ENCODE results near the gene KIF16B.

KIF16B gene

GRCh38 chr20:16424780-16425179, 148.5 kb downstream of the KIF16B start:
- DNase-seq: no peak

GRCh38 chr20:16423311-16424212, 149.7 kb downstream of the KIF16B start:
- no peak for DNase-seq

GRCh38 chr20:16419138-16419715, 154.0 kb downstream of the KIF16B start:
- DNase-seq: no peak

GRCh38 chr20:16418616-16419015, 154.6 kb downstream of the KIF16B start:
- DNase-seq: no peak

GRCh38 chr20:16417001-16417400, 156.2 kb downstream of the KIF16B start:
- DNase-seq: no peak

- no peak for DNase-seq
Measured at GRCh38 chr20:16415071-16416053, 157.9 kb downstream of the KIF16B start.

GRCh38 chr20:16412906-16413305, 160.3 kb downstream of the KIF16B start:
- no peak for DNase-seq

- peak; percentile 48 for DNase-seq
Measured at GRCh38 chr20:16411361-16411760, 161.9 kb downstream of the KIF16B start.

- no peak for DNase-seq
Measured at GRCh38 chr20:16410626-16411025, 162.6 kb downstream of the KIF16B start.

GRCh38 chr20:16408981-16409380, 164.3 kb downstream of the KIF16B start:
- no peak for DNase-seq

GRCh38 chr20:16407251-16408067, 165.8 kb downstream of the KIF16B start:
- DNase-seq: no peak

- DNase-seq: no peak
Measured at GRCh38 chr20:16405254-16405653, 168.0 kb downstream of the KIF16B start.

GRCh38 chr20:16404640-16405039, 168.6 kb downstream of the KIF16B start:
- no peak for DNase-seq

- no peak for DNase-seq
Measured at GRCh38 chr20:16404171-16404570, 169.1 kb downstream of the KIF16B start.

- DNase-seq: no peak
Measured at GRCh38 chr20:16400234-16400633, 173.0 kb downstream of the KIF16B start.

GRCh38 chr20:16399801-16400200, 173.4 kb downstream of the KIF16B start:
- DNase-seq: no peak

- no peak for DNase-seq
Measured at GRCh38 chr20:16397086-16397485, 176.2 kb downstream of the KIF16B start.

GRCh38 chr20:16395366-16395765, 177.9 kb downstream of the KIF16B start:
- DNase-seq: no peak

GRCh38 chr20:16394784-16395183, 178.5 kb downstream of the KIF16B start:
- no peak for DNase-seq

GRCh38 chr20:16393836-16394235, 179.4 kb downstream of the KIF16B start:
- DNase-seq: no peak

- DNase-seq: no peak
Measured at GRCh38 chr20:16393297-16393696, 180.0 kb downstream of the KIF16B start.

- DNase-seq: no peak
Measured at GRCh38 chr20:16392346-16392745, 180.9 kb downstream of the KIF16B start.

Data from hematopoietic multipotent progenitor cell treated with erythropoietin and hydrocortisone succinate and interleukin-3 and kit ligand, for 4 days (in vitro differentiated cells).